GM18858 (cell line): Measurements from ENCODE around the gene HOXB13.

Experiments
- ATAC-seq: cut with Tn5 transposase; IDR thresholded peaks from one replicate; pipeline ENCODE4 v1.9.1; 2021; ENCODE audit not compliant: unreplicated experiment

The HOXB13 gene

DNA sequence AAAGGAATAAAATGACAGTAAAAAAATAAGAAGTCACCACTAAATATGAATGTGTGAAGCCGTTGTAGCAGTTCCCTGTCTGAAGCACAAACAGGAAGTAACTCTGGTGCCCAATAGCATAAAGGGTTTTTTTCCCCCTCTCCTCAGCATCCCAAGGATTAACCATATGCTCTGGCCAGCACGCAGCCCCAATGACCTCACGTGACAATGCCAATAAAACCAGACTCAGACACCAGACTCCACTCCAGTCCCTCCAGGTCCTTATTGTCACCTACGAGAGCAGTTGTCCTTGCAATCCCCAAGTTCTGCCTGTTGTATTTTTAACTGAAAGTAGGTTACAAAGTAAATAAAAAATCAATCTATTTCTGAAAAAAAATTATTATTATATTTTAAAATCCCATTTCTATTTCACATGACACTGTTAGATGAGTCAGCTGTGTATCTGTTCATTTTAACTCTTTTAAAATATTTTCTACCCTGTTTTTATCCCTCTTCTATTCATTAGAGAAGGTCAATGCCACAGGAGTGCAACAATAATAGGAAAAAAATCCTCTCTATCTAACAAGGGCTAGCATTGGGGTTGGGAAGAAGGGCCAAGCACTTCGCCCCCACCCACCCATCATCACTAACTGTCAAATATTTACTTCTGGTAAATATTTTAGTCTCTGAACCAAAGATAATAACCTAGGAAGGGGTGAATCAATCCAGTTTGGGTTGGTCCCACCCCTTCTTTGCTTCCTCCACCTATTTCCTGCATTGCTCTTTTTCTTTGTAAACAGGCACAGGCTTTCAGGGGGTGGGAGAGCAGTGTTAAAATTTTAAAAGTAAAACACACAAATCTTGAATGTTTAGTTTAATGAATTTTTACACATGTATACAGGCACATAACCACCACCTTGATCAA is 12.8 kb downstream of the HOXB13 start:
- ATAC-seq = no peak

- no peak for ATAC-seq
These were observed 17.4 kb downstream of the HOXB13 start for GRCh38 chr17:48711128-48711527.

- no peak for ATAC-seq
These were observed 23.9 kb downstream of the HOXB13 start for GRCh38 chr17:48704361-48705248.

GRCh38 chr17:48701864-48702532 is 26.6 kb downstream of the HOXB13 start:
- no peak for ATAC-seq

- no peak for ATAC-seq
These were observed 35.4 kb downstream of the HOXB13 start for GRCh38 chr17:48693178-48693577.

DNA sequence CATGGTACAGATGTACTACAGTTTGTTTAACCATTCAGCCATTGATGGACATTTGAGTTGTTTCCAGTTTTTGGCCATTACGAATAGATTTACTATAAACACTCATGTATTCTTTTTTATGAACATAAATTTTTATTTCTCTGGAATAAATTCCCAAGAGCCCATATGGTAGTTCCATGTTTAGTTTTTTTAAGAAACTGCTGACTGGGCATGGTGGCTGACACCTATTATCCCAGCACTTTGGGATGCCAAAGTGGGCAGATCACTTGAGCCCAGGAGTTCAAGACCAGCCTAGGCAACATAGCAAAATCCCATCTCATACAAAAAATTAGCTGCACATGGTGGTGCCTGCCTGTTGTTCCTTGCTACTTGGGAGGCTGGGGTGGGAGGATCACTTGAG is 36.5 kb downstream of the HOXB13 start:
- ATAC-seq = no peak

GRCh38 chr17:48690655-48691054 is 37.9 kb downstream of the HOXB13 start:
- ATAC-seq = no peak

- no peak for ATAC-seq
These were observed 46.9 kb downstream of the HOXB13 start for GRCh38 chr17:48681609-48682008.

DNA sequence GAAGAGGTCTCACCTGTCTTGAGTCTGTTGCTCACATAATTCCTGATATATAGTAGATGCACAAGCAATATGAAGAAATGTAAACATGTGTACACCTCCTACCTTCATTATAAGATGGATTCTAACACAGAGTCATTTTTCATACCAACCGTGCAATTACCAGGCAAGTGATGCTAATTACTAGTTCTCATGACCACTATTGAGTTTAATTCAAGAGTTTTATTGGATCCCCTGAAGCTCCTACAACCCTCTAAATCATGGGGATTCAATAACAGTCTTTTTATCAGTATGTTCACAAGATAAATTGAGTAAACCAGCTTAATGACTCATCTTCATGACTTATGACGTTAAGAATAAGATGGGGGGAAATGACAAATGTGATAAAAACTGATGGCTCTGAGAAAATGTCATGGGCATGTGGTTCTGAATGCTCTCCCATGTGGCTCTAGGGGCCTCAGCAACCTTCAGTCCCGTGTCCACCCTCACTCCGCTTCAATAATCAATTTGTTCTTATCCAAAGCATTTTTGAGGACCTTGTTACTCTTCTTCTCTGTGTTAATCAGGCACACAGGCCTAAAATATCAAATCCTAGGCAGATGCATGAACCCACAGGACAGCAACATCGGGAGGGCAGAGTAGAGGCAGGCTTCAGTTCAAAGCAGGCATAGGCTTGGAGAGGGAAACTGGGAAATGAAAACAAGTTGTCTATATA is 49.0 kb downstream of the HOXB13 start:
- ATAC-seq = no peak

- ATAC-seq = no peak
These were observed 50.2 kb downstream of the HOXB13 start for GRCh38 chr17:48678141-48678971.

GRCh38 chr17:48676963-48677558 is 51.5 kb downstream of the HOXB13 start:
- no peak for ATAC-seq
